Ovary (tissue), 9 donors: ENCODE measurements around the gene RMC1. TPM values are rescaled to one million over a fixed set of nuclear protein-coding genes. Genes with fewer than 3 reads are reported as not detected.

ENCODE experiments used
- DNase-seq, 5 donors: peaks; one replicate each; pipeline ENCODE4 v3.0.0-alpha.2; 2019 to 2020
- H3K27ac ChIP-seq, 2 donors: fragments of 200-600 bp; one replicate each; pipeline versions ENCODE4 v1.5.1 to v1.8.0; 2019 to 2022
- H3K27me3 ChIP-seq: fragments of 200-600 bp; one replicate; pipeline ENCODE4 v1.8.0; 2022
- H3K36me3 ChIP-seq: fragments of 200-600 bp; sonication (generic); one replicate; pipeline ENCODE4 v1.5.1; 2019
- H3K4me1 ChIP-seq: one replicate; pipeline ENCODE4 v1.8.1; 2013; ENCODE audit warnings: mild to moderate bottlenecking, moderate library complexity; ENCODE audit not compliant: insufficient read depth
- H3K4me3 ChIP-seq: fragments of 200-600 bp; sonication (generic); one replicate; pipeline ENCODE4 v1.5.1; 2017
- H3K9me3 ChIP-seq, 2 donors: fragments of 200-600 bp in 1 of 2; sonication (generic) in 1 of 2; one replicate each; pipeline versions ENCODE4 v1.5.1 to v1.8.1; 2013 to 2019; ENCODE audit warnings: mild to moderate bottlenecking in 1 of 2, moderate library complexity in 1 of 2
- CTCF ChIP-seq, 3 donors: fragments of 450-650 bp in 2 of 3; fragments of 200-600 bp in 1 of 3; IDR thresholded peaks; one replicate each; pipeline versions ENCODE4 v1.5.1 to v1.8.0; 2016 to 2022; ENCODE audit warnings: antibody characterized with exemption in 3 of 3, mild to moderate bottlenecking in 1 of 3
- EP300 ChIP-seq: sonication (generic); formaldehyde crosslinking; IDR thresholded peaks from one replicate; pipeline ENCODE4 v1.6.1; 2017; ENCODE audit warnings: antibody characterized with exemption
- POLR2A ChIP-seq: fragments of 450-650 bp; IDR thresholded peaks from one replicate; pipeline ENCODE4 v1.6.1; 2017; ENCODE audit warnings: antibody characterized with exemption, mild to moderate bottlenecking, moderate library complexity
- WGBS, 3 donors: extraction: QIAGEN DNeasy Blood & Tissue Kit in 1 of 3; methylation state at CpG; one replicate each; pipeline versions ENCODE4 v1.1.5 to v1.1.7; 2013 to 2017; 5-methylcytosine and 5-hydroxymethylcytosine counted together
- intact Hi-C, 4 donors: fragments of 100-400 bp; cut with DNase I; formaldehyde crosslinking; loops; one replicate each; pipeline versions ENCODE4 v1.11.0 to v1.15.1; 2022 to 2023
- polyA plus RNA-seq, 2 donors: library from polyadenylated mRNA; stranded (reverse); fragments of 200-250 nt in 1 of 2; fragments of 350-450 nt in 1 of 2; fragmentation: Illumina TruSeq in 1 of 2; extraction: RNeasy Lipid Tissue Mini Kit (QIAGEN cat#74804) in 1 of 2; gene quantifications; one replicate each; pipeline ENCODE4 v1.2.3, GENCODE V29; 2013 to 2014
- total RNA-seq, 7 donors: library from RNA; depleted of rRNA in 2 of 7; stranded (reverse); fragments of >200 nt in 2 of 7; fragmentation: NEBNext Ultra II Directional in 3 of 7; extraction: Animal tissue kit (Norgen Biotek cat#: 25700) in 3 of 7; gene quantifications; one replicate each; pipeline versions ENCODE4 v1.1.0 to v1.2.4, GENCODE V29; 2016 to 2023
- donor health status: DM: no; HTN: no; CAD: no; lungs with moderate emphysema.
- donor health status: DM: no; HTN: no; CAD: no.
- donor health status: Bipolar disorder and iron deficiency.
- donor health status: DM: yes; HTN: yes; CAD: no.
- donor health status: DM: no; HTN: no; CAD: no.
- donor health status: DM: yes; HTN: yes; CAD: no.

RMC1 gene
- total and polyA plus RNA-seq, 9 donors: 15.0 to 29.5 (median 22.1) TPM

DNA sequence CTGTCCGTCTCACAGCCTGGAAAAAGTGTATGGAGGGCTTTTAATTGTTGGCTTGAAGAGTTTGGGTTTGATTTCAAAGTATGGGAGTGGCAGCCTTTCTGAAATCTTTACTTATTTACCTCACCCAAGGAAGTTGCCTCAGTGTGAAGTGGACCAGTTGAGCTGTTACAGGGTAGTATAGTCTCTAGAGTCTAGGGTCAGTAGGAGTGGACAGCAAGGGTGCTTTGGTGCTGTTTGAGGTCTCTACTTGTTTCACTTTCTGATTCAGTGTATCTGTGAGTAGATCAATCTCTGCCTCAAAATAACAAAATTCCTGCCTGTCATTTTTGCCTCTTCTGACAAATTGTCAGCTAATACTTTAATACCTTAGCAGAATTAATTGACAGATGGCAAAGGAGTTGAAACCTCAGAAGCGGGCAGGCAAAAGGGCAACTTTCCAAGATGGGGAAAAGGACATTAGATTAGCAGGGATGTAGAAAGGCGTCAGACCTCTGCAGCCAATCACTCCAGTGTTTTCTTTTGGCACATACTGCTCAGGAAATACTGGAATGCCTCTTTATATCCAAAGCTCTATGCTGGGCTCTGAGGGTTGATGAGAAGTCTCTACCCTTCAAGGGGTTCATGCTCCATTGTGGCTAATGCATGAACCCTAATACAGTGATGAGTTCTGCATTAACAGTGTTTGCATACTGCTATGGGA, 44.3 kb upstream of the RMC1 start:
- Histone ChIP-seq H3K27ac (no peak overlapping the region), H3K36me3 (no peaks in the 10 kb centered on the region), H3K9me3 (no peaks in the 10 kb centered on the region), H3K4me3 (no peak overlapping the region), H3K27me3 (no peaks in the 10 kb centered on the region), H3K4me1 (peaks cover 9% of the 10 kb centered on the region)
- intact Hi-C loops: loop anchor here in 1 of 4 donors (10.0 kb wide), 1 partner anchor 46 kb away; the partner anchor contains the start of gene RMC1
- WGBS, 3 donors: 86 to 93% (median 88%) methylated on average over 3 of the region's 3 CpGs
- TF ChIP-seq POLR2A: no peak
- no peak for TF ChIP-seq CTCF (IDR thresholded peaks at IDR 0.05)
- TF ChIP-seq EP300: no peak
- no peak for DNase-seq

DNA sequence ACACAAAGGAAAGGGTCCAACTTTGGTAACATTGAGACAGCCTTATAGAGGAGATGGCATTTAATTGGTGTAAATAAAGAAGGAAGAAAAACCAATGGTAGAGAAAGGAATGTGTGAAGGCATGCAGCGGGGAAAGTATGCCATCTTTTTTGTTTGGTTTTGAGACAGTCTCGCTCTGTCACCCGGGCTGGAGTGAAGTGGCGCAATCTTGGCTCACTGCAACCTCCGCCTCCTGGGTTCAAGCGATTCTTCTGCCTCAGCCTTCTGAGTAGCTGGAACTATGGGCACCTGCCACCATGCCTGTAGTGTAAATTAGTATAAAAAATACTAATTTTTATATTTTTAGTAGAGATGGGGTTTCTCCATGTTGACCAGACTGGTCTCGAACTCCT, 43.8 kb upstream of the RMC1 start:
- no peak overlapping the region for H3K4me3 ChIP-seq
- H3K27me3 ChIP-seq: no peaks in the 10 kb centered on the region
- intact Hi-C loops: loop anchor here in 1 of 4 donors (10.0 kb wide), 1 partner anchor 45 kb away; the partner anchor contains the start of gene RMC1
- H3K9me3 ChIP-seq: no peaks in the 10 kb centered on the region
- TF ChIP-seq CTCF (IDR thresholded peaks at IDR 0.05) (no peak), POLR2A (no peak), EP300 (no peak)
- DNase-seq: no peak
- peaks cover 9% of the 10 kb centered on the region for H3K4me1 ChIP-seq
- no peak overlapping the region for H3K27ac ChIP-seq
- WGBS, 3 donors: 94 to 96% (median 95%) methylated on average over 7 of the region's 7 CpGs
- H3K36me3 ChIP-seq: no peaks in the 10 kb centered on the region

DNA sequence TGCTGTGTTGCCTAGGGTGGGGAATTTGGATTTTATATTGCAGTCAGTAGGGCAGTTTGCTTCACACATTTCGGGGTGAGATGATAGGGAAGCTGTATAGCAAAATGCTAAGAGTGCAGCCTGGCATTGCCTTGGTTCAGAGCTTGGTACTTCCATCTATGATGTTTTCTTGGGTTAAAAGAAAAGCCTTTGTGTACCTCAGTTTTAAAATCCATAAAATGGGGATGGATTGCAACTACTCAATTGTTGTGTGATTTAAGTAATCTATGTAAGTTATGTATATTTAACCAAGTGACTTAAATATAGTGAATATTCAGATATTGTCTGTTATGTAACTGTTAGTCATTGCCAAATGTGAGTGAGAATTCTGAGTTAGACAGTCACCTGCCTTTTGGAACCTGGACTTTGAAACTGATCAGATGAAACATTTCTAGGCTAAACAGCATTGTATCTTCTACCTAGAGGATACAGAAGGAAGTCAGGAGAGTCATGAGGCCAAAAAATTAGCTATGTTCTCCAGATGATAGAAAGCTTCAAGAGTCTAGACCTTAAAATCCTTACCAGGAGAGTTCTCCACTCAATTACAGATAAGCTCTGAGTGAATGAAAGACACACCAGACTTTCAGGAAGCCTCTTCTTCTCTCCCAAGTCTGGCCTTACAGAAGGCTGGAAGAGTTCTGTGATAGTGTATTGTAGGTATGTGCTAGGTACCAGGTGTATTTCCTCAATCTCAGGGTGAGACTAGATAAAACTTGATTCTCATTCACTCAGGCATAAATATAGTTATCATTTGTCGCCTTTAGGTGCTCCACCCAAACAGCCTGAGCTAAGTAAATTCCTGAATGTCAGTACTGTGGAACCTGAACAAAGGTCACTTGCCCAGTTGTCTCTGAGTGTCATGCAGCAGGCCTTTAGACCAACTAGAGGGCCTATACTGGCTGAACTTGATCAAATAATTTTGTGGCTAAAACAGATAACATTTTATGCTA, 42.7 kb upstream of the RMC1 start:
- H3K4me3 ChIP-seq: no peak overlapping the region
- no peaks in the 10 kb centered on the region for H3K36me3 ChIP-seq
- H3K27me3 ChIP-seq: no peaks in the 10 kb centered on the region
- TF ChIP-seq CTCF (IDR thresholded peaks at IDR 0.05) (no peak), EP300 (no peak), POLR2A (no peak)
- H3K4me1 ChIP-seq: peaks cover 6% of the 10 kb centered on the region
- 81 to 85% (median 82%) methylated on average over 2 of the region's 2 CpGs for WGBS, 3 donors
- no peaks in the 10 kb centered on the region for H3K9me3 ChIP-seq
- intact Hi-C loops: no loop called here
- H3K27ac ChIP-seq: no peak overlapping the region
- no peak for DNase-seq

DNA sequence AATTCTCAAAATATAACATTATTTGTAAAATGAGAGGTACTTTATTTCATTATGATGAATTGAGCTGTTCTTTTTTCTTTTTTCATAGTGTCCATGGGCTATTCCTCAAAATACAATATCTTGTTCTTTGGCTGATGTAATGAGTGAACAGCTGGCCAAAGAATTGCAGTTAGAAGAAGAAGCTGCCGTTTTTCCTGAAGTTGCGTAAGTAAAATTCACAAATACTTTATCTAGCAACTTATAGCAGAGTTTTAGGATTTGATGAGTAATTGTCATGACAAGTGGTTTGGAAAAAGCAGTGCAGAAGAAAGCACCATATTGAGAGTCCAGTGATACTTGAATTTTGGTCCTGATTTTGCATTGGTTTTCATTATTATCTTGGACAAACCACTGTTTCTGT, 40.4 kb upstream of the RMC1 start:
- no peak for TF ChIP-seq CTCF (IDR thresholded peaks at IDR 0.05)
- TF ChIP-seq POLR2A: no peak
- no peak for TF ChIP-seq EP300
- WGBS, 3 donors: 65 to 74% (median 69%) methylated on average over 2 of the region's 2 CpGs
- Histone ChIP-seq H3K27me3 (no peaks in the 10 kb centered on the region), H3K36me3 (no peaks in the 10 kb centered on the region), H3K4me1 (peaks cover 1% of the 10 kb centered on the region), H3K27ac (no peak overlapping the region), H3K4me3 (no peak overlapping the region), H3K9me3 (no peaks in the 10 kb centered on the region)
- no peak for DNase-seq
- intact Hi-C loops: no loop called here
